ENCODE results near the gene TSEN15.
"Not testable (repeated sequence)": the region's sequence is repeated elsewhere in the genome, so short reads cannot be mapped to it uniquely, and the experiment has no call there.

The TSEN15 gene

GRCh38 chr1:184093071-184093470 lies 41.5 kb downstream of the TSEN15 start:
- Histone ChIP-seq H3K27ac (ENCODE audit: low read depth, low read length) (no peak overlapping the region), H3F3A (ENCODE audit: insufficient read depth) (no peaks in the 10 kb centered on the region), H3K9me2 (replicated peaks; ENCODE audit: insufficient read depth, low read length) (no peaks in the 10 kb centered on the region), H3K9me3 (ENCODE audit: insufficient read depth, low read length) (no peaks in the 10 kb centered on the region), H3K9ac (ENCODE audit: low read length) (no peak overlapping the region), H3K4me2 (ENCODE audit: low read depth, low read length, poor library complexity, severe bottlenecking) (no peak overlapping the region), H3K79me2 (ENCODE audit: insufficient read depth, low read length) (no peaks in the 10 kb centered on the region), H2AFZ (ENCODE audit: low read depth, low read length, severe bottlenecking) (no peak overlapping the region), H4K20me1 (ENCODE audit: low read depth, low read length) (no peaks in the 10 kb centered on the region), H3K27me3 (ENCODE audit: low read length) (no peaks in the 10 kb centered on the region), H3K4me3 (ENCODE audit: insufficient read depth, low read length, poor library complexity, severe bottlenecking) (no peak overlapping the region), H3K36me3 (ENCODE audit: low read length) (0 out of 2 replicates have a peak, but pooled peaks cover 4% of the 10 kb centered on the region)
- no peak for TF ChIP-seq CTCF (IDR thresholded peaks at IDR 0.05; ENCODE audit: insufficient read depth, low read length, poor library complexity, severe bottlenecking)
- no peak for TF ChIP-seq EZH2phosphoT487 (conservative IDR thresholded peaks at IDR 0.05; ENCODE audit: low read length)

- Histone ChIP-seq H3K4me3 (ENCODE audit: insufficient read depth, low read length, poor library complexity, severe bottlenecking) (no peak overlapping the region), H3K4me2 (ENCODE audit: low read depth, low read length, poor library complexity, severe bottlenecking) (no peak overlapping the region), H3K9ac (ENCODE audit: low read length) (no peak overlapping the region), H3K27ac (ENCODE audit: low read depth, low read length) (no peak overlapping the region), H2AFZ (ENCODE audit: low read depth, low read length, severe bottlenecking) (no peak overlapping the region), H3K9me2 (replicated peaks; ENCODE audit: insufficient read depth, low read length) (no peaks in the 10 kb centered on the region), H3K9me3 (ENCODE audit: insufficient read depth, low read length) (no peaks in the 10 kb centered on the region), H4K20me1 (ENCODE audit: low read depth, low read length) (no peaks in the 10 kb centered on the region), H3F3A (ENCODE audit: insufficient read depth) (no peaks in the 10 kb centered on the region), H3K36me3 (ENCODE audit: low read length) (0 out of 2 replicates have a peak, but pooled peaks cover 4% of the 10 kb centered on the region), H3K27me3 (ENCODE audit: low read length) (no peaks in the 10 kb centered on the region), H3K79me2 (ENCODE audit: insufficient read depth, low read length) (no peaks in the 10 kb centered on the region)
- TF ChIP-seq CTCF (IDR thresholded peaks at IDR 0.05; ENCODE audit: insufficient read depth, low read length, poor library complexity, severe bottlenecking) (no peak), EZH2phosphoT487 (conservative IDR thresholded peaks at IDR 0.05; ENCODE audit: low read length) (no peak)
Measured at GRCh38 chr1:184096005-184096404, 44.5 kb downstream of the TSEN15 start.

- not testable (repeated sequence) for H3K79me2 ChIP-seq (ENCODE audit: insufficient read depth, low read length); H3K4me2 ChIP-seq (ENCODE audit: low read depth, low read length, poor library complexity, severe bottlenecking); H3K27me3 ChIP-seq (ENCODE audit: low read length); H3K27ac ChIP-seq (ENCODE audit: low read depth, low read length); H3K9me3 ChIP-seq (ENCODE audit: insufficient read depth, low read length); H3K4me3 ChIP-seq (ENCODE audit: insufficient read depth, low read length, poor library complexity, severe bottlenecking); H3K36me3 ChIP-seq (ENCODE audit: low read length); H3K9me2 ChIP-seq (replicated peaks; ENCODE audit: insufficient read depth, low read length); H2AFZ ChIP-seq (ENCODE audit: low read depth, low read length, severe bottlenecking); H4K20me1 ChIP-seq (ENCODE audit: low read depth, low read length); H3F3A ChIP-seq (ENCODE audit: insufficient read depth); H3K9ac ChIP-seq (ENCODE audit: low read length)
Measured at GRCh38 chr1:184096580-184096979, 45.0 kb downstream of the TSEN15 start.

GRCh38 chr1:184101141-184101540 lies 49.6 kb downstream of the TSEN15 start:
- Histone ChIP-seq H2AFZ (ENCODE audit: low read depth, low read length, severe bottlenecking) (no peak overlapping the region), H3K27ac (ENCODE audit: low read depth, low read length) (no peak overlapping the region), H3F3A (ENCODE audit: insufficient read depth) (no peaks in the 10 kb centered on the region), H3K9ac (ENCODE audit: low read length) (no peak overlapping the region), H3K9me2 (replicated peaks; ENCODE audit: insufficient read depth, low read length) (no peaks in the 10 kb centered on the region), H3K4me2 (ENCODE audit: low read depth, low read length, poor library complexity, severe bottlenecking) (no peak overlapping the region), H3K27me3 (ENCODE audit: low read length) (no peaks in the 10 kb centered on the region), H3K9me3 (ENCODE audit: insufficient read depth, low read length) (no peaks in the 10 kb centered on the region), H3K36me3 (ENCODE audit: low read length) (0 out of 2 replicates have a peak, but pooled peaks cover under 1% of the 10 kb centered on the region), H4K20me1 (ENCODE audit: low read depth, low read length) (no peaks in the 10 kb centered on the region), H3K4me3 (ENCODE audit: insufficient read depth, low read length, poor library complexity, severe bottlenecking) (no peak overlapping the region), H3K79me2 (ENCODE audit: insufficient read depth, low read length) (no peaks in the 10 kb centered on the region)
- TF ChIP-seq EZH2phosphoT487 (conservative IDR thresholded peaks at IDR 0.05; ENCODE audit: low read length), result no peak
- TF ChIP-seq CTCF (IDR thresholded peaks at IDR 0.05; ENCODE audit: insufficient read depth, low read length, poor library complexity, severe bottlenecking), result no peak

Measured in SU-DHL-6 (cell line).